ENCODE data around the gene FKBP6. TPM values are rescaled to one million over a fixed set of nuclear protein-coding genes. Genes with fewer than 3 reads are reported as not detected.
A peak's percentile ranks its signal among the peaks of the same experiment; 100 is the strongest.

The FKBP6 gene
- polyA plus RNA-seq, 1 donor (not counting 4 experiments of a cell fraction or from before 2014, with no cell fraction given): not detected

- TF ChIP-seq CTCF (optimal IDR thresholded peaks at IDR 0.05 in 1 of 3, IDR thresholded peaks at IDR 0.05 in 1 of 3, conservative IDR thresholded peaks at IDR 0.05 in 1 of 3; ENCODE audit: extremely low read depth in 1 of 3, insufficient read depth in 2 of 3, low read length in 3 of 3) (no peak), EZH2 (IDR thresholded peaks at IDR 0.05; ENCODE audit: low read length) (no peak)
- peaks cover 33% of the 10 kb centered on the region for H3K27me3 ChIP-seq (ENCODE audit: control insufficient read depth, extremely low read depth, insufficient read depth, low read length)
- no peak overlapping the region for H3K9ac ChIP-seq (ENCODE audit: control insufficient read depth, extremely low read depth, insufficient read depth, low read length)
- dilution Hi-C loops (cut with MboI; ENCODE audit: extremely low pct_ligation_motif_present, low sequenced_read_pairs): no loop called here
- no peaks in the 10 kb centered on the region for H3K36me3 ChIP-seq (ENCODE audit: control insufficient read depth in 2 of 2, extremely low read depth in 1 of 2, insufficient read depth in 2 of 2, low read length in 2 of 2)
- no peaks in the 10 kb centered on the region for H3K9me1 ChIP-seq (ENCODE audit: control insufficient read depth, extremely low read depth, insufficient read depth, low read length)
- H3K4me3 ChIP-seq (ENCODE audit: control insufficient read depth in 2 of 3, extremely low read depth in 1 of 3, insufficient read depth in 2 of 3, low read depth in 1 of 3, low read length in 3 of 3): no peak overlapping the region
- no peak for DNase-seq (ENCODE audit: low read depth, low spot score)
- H3K9me3 ChIP-seq (ENCODE audit: control insufficient read depth, low read depth, low read length): no peaks in the 10 kb centered on the region
- H2AFZ ChIP-seq (ENCODE audit: control insufficient read depth, low read length): no peak overlapping the region
- FAIRE-seq: no peak
- H3K4me2 ChIP-seq (ENCODE audit: control insufficient read depth, extremely low read depth, insufficient read depth, low read depth, low read length): no peak overlapping the region
- no peaks in the 10 kb centered on the region for H3K4me1 ChIP-seq (ENCODE audit: control insufficient read depth, extremely low read depth, insufficient read depth, low read length)
- H3K79me2 ChIP-seq (ENCODE audit: control insufficient read depth, insufficient read depth, low read length): no peaks in the 10 kb centered on the region
- H4K20me1 ChIP-seq (ENCODE audit: control insufficient read depth, extremely low read depth, insufficient read depth, low read length): no peaks in the 10 kb centered on the region
- H3K27ac ChIP-seq (ENCODE audit: control insufficient read depth, insufficient read depth, low read length): no peak overlapping the region
These were observed 35.5 kb downstream of the FKBP6 start for GRCh38 chr7:73363225-73364005.

- H3K4me3 ChIP-seq (ENCODE audit: control insufficient read depth in 2 of 3, extremely low read depth in 1 of 3, insufficient read depth in 2 of 3, low read depth in 1 of 3, low read length in 3 of 3): no peak overlapping the region
- H3K4me1 ChIP-seq (ENCODE audit: control insufficient read depth, extremely low read depth, insufficient read depth, low read length): no peaks in the 10 kb centered on the region
- H3K27me3 ChIP-seq (ENCODE audit: control insufficient read depth, extremely low read depth, insufficient read depth, low read length): peaks cover 25% of the 10 kb centered on the region
- H3K9me1 ChIP-seq (ENCODE audit: control insufficient read depth, extremely low read depth, insufficient read depth, low read length): no peaks in the 10 kb centered on the region
- no peaks in the 10 kb centered on the region for H4K20me1 ChIP-seq (ENCODE audit: control insufficient read depth, extremely low read depth, insufficient read depth, low read length)
- H3K4me2 ChIP-seq (ENCODE audit: control insufficient read depth, extremely low read depth, insufficient read depth, low read depth, low read length): no peak overlapping the region
- dilution Hi-C loops (cut with MboI; ENCODE audit: extremely low pct_ligation_motif_present, low sequenced_read_pairs): no loop called here
- H3K9me3 ChIP-seq (ENCODE audit: control insufficient read depth, low read depth, low read length): no peaks in the 10 kb centered on the region
- no peaks in the 10 kb centered on the region for H3K79me2 ChIP-seq (ENCODE audit: control insufficient read depth, insufficient read depth, low read length)
- H3K9ac ChIP-seq (ENCODE audit: control insufficient read depth, extremely low read depth, insufficient read depth, low read length): no peak overlapping the region
- H3K27ac ChIP-seq (ENCODE audit: control insufficient read depth, insufficient read depth, low read length): no peak overlapping the region
- no peaks in the 10 kb centered on the region for H3K36me3 ChIP-seq (ENCODE audit: control insufficient read depth in 2 of 2, extremely low read depth in 1 of 2, insufficient read depth in 2 of 2, low read length in 2 of 2)
- DNase-seq (ENCODE audit: low read depth, low spot score) (no peak), FAIRE-seq (no peak)
- no peak overlapping the region for H2AFZ ChIP-seq (ENCODE audit: control insufficient read depth, low read length)
- peak; percentile 52 for TF ChIP-seq EZH2 (IDR thresholded peaks at IDR 0.05; ENCODE audit: low read length)
- no peak for TF ChIP-seq CTCF (optimal IDR thresholded peaks at IDR 0.05 in 1 of 3, IDR thresholded peaks at IDR 0.05 in 1 of 3, conservative IDR thresholded peaks at IDR 0.05 in 1 of 3; ENCODE audit: extremely low read depth in 1 of 3, insufficient read depth in 2 of 3, low read length in 3 of 3)
These were observed 36.2 kb downstream of the FKBP6 start for GRCh38 chr7:73364006-73364728.

All from keratinocyte (primary cell).